NK-92 (cell line): Measurements from ENCODE around the gene SNURF.
"Not testable (repeated sequence)": the region's sequence is repeated elsewhere in the genome, so short reads cannot be mapped to it uniquely, and the experiment has no call there.

Source experiments
- DNase-seq: peaks from one replicate; lab custom pipeline; 2025; ENCODE audit not compliant: unreplicated experiment; lab: John Stamatoyannopoulos, UW

Gene SNURF

GRCh38 chr15:24966364-24967103, 11.7 kb downstream of the SNURF start:
- DNase-seq = no peak

DNA sequence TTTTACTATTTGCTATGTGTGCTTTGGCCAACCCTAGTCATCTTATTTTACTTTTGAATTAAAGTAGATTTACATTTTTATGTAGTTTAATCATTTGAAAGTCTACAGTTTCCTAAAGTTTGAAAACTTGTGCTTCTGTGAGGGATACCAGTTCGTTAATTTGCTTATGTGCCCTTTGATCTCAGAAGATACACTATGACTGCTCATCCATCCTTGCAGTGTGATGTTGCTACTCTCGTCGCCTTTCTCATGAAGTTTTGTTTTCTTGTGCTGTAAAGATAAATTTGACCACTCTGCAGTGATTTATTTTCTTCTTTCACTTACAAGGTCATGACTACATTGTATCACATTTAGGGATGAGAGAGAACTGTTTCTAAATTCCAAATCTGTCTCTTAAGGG, 16.3 kb downstream of the SNURF start:
- DNase-seq = no peak

DNA sequence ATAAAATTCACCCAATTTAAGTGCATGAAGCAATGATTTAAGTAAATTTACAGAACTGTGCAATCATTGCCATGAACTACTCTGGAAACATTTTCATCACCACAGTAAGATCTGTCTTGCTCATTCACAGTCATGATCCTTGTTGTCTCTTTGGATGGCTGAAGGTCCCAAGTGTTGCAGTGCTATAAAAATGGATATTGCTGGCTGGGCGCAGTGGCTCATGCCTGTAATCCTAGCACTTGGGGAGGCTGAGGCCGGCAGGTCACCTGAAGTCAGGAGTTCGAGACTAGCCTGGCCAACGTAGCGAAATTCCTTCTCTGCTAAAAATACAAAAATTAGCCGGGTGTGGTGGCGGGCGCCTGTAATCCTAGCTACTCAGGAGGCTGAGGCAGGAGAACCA, 17.0 kb downstream of the SNURF start:
- no peak for DNase-seq

DNA sequence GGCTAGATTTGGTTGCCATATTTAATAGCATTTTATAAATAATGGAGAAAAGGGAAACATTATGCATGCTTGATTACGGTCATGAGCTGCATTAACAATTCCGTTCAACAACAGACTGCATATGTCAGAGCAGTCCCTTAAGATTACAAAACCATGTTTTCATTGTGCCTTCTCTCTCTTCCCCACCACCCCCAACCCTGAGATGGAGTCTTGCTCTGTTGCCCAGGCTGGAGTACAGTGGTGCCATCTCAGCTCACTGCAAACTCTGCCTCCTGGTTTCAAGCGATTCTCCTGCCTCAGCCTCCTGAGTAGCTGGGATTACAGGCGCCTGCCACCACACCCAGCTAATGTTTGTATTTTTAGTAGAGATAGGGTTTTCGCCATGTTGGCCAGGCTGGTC, 17.9 kb downstream of the SNURF start:
- not testable (repeated sequence) for DNase-seq

GRCh38 chr15:24976932-24977331, 22.1 kb downstream of the SNURF start:
- no peak for DNase-seq

- DNase-seq = no peak
These were observed 22.9 kb downstream of the SNURF start for GRCh38 chr15:24977686-24978085.

DNA sequence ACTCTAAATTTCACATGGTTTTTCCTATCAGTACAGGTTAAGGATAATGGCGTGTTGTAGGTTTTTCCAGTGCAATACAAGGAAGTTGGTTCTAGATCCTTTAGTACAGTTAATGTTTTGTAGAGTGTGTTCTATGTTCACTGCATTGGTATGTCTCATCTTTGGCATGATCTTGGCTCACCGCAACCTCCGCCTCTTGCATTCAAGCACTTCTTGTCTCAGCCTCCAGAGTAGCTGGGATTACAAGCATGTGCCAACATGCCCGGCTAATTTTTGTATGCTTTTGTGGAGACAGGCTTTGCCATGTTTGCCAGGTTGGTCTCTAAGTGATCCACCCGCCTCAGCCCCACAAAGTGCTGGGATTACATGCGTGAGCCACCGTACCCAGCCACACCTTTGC, 30.4 kb downstream of the SNURF start:
- DNase-seq = no peak

GRCh38 chr15:24986653-24987052, 31.9 kb downstream of the SNURF start:
- DNase-seq = no peak
